GM21423 (cell line): ENCODE data around the gene ENTREP3.
"Not testable (repeated sequence)": the region's sequence is repeated elsewhere in the genome, so short reads cannot be mapped to it uniquely, and the experiment has no call there.

ENCODE experiments used
- ATAC-seq: cut with Tn5 transposase; IDR thresholded peaks from one replicate; pipeline ENCODE4 v1.9.1; 2021; ENCODE audit warnings: mild to moderate bottlenecking, moderate library complexity; ENCODE audit not compliant: unreplicated experiment

The ENTREP3 gene

GRCh38 chr1:155255243-155256007 is at the start of gene ENTREP3:
TSS of gene ENTREP3 (minus strand) at chr1:155255483. CDS start at chr1:155254877, 606 bp downstream.
- ATAC-seq, result peak; percentile 47

GRCh38 chr1:155304558-155305063 is 49.3 kb upstream of the ENTREP3 start:
- no peak for ATAC-seq

GRCh38 chr1:155301342-155301841 is 46.1 kb upstream of the ENTREP3 start, which contains the start of gene PKLR:
TSS of gene PKLR (minus strand) at chr1:155301438. CDS start at chr1:155301395, 43 bp downstream.
- no peak for ATAC-seq

- ATAC-seq, result no peak
Measured at GRCh38 chr1:155300553-155301329, 45.5 kb upstream of the ENTREP3 start.

- no peak for ATAC-seq
Measured at GRCh38 chr1:155300024-155300423, 44.7 kb upstream of the ENTREP3 start.

- no peak for ATAC-seq
Measured at GRCh38 chr1:155297384-155297783, 42.1 kb upstream of the ENTREP3 start.

GRCh38 chr1:155296661-155297060 is 41.4 kb upstream of the ENTREP3 start:
- no peak for ATAC-seq

GRCh38 chr1:155295942-155296267 is 40.6 kb upstream of the ENTREP3 start:
- no peak for ATAC-seq

- ATAC-seq, result no peak
Measured at GRCh38 chr1:155295183-155295941, 40.1 kb upstream of the ENTREP3 start.

GRCh38 chr1:155294520-155295182 is 39.4 kb upstream of the ENTREP3 start:
- ATAC-seq, result no peak

GRCh38 chr1:155293086-155293749 is 37.9 kb upstream of the ENTREP3 start:
- ATAC-seq, result no peak

- ATAC-seq, result not testable (repeated sequence)
Measured at GRCh38 chr1:155291006-155291405, 35.7 kb upstream of the ENTREP3 start.

GRCh38 chr1:155287987-155288543 is 32.8 kb upstream of the ENTREP3 start:
- no peak for ATAC-seq

GRCh38 chr1:155286544-155286943 is 31.3 kb upstream of the ENTREP3 start:
- ATAC-seq, result no peak

GRCh38 chr1:155285631-155286044 is 30.4 kb upstream of the ENTREP3 start:
- no peak for ATAC-seq

GRCh38 chr1:155285063-155285462 is 29.8 kb upstream of the ENTREP3 start:
- ATAC-seq, result no peak

GRCh38 chr1:155284476-155284875 is 29.2 kb upstream of the ENTREP3 start:
- ATAC-seq, result no peak

- no peak for ATAC-seq
Measured at GRCh38 chr1:155282488-155283091, 27.3 kb upstream of the ENTREP3 start.

- ATAC-seq, result no peak
Measured at GRCh38 chr1:155279268-155279667, 24.0 kb upstream of the ENTREP3 start.
